Left cardiac atrium (tissue), 4 donors: ENCODE measurements around the gene PTPRN2. TPM values are rescaled to one million over a fixed set of nuclear protein-coding genes. Genes with fewer than 3 reads are reported as not detected.
"Not testable (repeated sequence)": the region's sequence is repeated elsewhere in the genome, so short reads cannot be mapped to it uniquely, and the experiment has no call there.

Experiments used
- ATAC-seq, 2 donors: fragments of 200-7000 bp; cut with Tn5 transposase; one replicate each; pipeline ENCODE4 v1.9.1; 2020; ENCODE audit warnings: mild to moderate bottlenecking in 2 of 2, moderate library complexity in 2 of 2
- DNase-seq: peaks from one replicate; pipeline ENCODE4 v3.0.0-alpha.2; 2020
- intact Hi-C, 2 donors: fragments of 100-400 bp; cut with DNase I; formaldehyde crosslinking; loops; one replicate each; pipeline versions ENCODE4 v1.14.1 to v1.15.1; 2022 to 2023
- total RNA-seq, 2 donors: library from RNA; stranded (reverse); fragmentation: NEBNext Ultra II Directional; extraction: Animal tissue kit (Norgen Biotek cat#: 25700); gene quantifications; one replicate each; pipeline ENCODE4 v1.2.1, GENCODE V29; 2021
- donor health status: DM: no; HTN: yes; CAD: no.
- donor health status: DM: no; HTN: yes; CAD: no; lungs with severe emphysema.
- donor health status: DM: yes; HTN: yes; CAD: no.
- donor health status: Dilated cardiomyopathy.

PTPRN2 gene
- total RNA-seq, 2 donors from 2014 or later, result 1.9 to 2.3 TPM

DNA sequence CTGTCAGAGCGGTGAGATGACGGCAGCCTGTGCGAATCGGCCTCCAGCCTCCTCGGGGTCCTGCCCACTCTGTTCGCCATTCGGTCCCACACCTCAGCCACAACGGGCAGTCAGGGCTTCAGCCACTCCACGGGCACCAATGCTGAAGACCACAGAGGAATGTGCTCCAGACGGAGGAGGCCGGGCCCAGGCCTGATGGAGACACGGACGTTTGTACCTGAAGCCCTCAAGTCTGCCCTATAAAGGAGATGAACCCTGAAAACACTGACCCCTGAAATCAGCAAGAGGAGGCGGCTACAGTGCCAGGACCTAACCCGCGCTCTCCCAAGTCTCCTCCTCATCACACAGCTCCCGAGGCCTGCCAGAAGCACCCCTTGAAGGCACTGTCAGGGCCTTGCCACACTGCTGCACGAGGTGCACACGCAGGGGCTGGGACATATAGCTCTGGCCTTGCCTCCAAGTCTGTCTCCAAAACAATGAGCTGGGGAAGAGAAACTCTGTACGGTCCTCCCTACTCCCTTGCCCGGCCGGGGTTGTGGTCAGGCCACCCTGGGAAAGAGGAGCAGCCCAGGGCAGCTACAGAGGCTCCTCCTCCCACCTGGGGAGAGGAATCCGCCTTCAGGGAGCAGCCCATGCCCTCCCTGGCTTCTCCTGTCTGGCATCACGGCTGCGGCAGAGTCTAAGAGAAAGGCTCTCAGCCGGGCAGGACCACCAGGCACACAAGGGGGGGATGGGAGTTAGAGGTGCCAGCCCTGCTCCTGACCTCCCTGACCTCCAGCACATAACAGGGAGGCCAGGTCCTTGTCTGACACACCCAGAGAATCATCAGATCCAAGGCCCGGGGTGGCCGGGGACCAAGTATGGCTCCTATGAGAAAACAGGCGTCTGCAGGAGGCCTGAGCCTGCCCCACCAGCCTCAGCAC is 310.1 kb downstream of the PTPRN2 start:
- intact Hi-C loops, result no loop called here
- ATAC-seq (no peak), DNase-seq (no peak)

DNA sequence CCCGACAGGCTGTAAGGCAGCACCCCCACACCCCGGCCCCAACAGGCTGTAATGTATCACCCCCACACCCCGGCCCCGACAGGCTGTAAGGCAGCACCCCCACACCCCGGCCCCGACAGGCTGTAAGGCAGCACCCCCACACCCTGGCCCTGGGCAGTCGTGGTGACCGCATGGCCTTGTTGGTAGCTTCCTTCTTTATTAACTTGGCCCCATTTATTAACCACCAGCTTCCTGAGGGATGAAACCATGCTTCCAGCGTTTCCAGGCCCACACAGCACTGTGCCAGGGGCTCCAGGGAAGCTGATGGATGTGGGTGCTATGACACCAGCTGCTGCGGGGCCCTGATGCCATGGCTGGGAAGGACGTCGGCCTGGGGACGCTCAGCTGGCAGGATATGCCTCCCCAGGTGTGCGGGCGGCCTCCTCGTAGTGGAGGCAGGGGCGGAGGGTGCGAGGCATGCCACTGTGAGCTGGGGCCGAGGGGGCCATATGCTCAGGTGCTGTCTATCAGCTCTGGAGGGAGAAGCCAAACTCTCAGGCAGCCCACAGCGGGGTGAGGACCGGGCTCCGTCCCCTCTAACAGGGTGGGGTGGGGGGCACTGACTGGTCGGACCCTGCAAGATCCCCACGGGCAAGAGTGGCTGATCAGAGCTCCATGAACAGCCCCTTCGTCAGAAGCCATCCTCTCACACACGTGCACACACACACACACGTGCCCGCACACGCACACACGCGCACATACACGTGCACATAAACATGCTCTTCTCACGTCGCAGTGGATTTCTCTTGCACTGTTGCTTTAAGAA is 311.0 kb downstream of the PTPRN2 start:
- ATAC-seq (no peak), DNase-seq (no peak)
- intact Hi-C loops, result no loop called here

DNA sequence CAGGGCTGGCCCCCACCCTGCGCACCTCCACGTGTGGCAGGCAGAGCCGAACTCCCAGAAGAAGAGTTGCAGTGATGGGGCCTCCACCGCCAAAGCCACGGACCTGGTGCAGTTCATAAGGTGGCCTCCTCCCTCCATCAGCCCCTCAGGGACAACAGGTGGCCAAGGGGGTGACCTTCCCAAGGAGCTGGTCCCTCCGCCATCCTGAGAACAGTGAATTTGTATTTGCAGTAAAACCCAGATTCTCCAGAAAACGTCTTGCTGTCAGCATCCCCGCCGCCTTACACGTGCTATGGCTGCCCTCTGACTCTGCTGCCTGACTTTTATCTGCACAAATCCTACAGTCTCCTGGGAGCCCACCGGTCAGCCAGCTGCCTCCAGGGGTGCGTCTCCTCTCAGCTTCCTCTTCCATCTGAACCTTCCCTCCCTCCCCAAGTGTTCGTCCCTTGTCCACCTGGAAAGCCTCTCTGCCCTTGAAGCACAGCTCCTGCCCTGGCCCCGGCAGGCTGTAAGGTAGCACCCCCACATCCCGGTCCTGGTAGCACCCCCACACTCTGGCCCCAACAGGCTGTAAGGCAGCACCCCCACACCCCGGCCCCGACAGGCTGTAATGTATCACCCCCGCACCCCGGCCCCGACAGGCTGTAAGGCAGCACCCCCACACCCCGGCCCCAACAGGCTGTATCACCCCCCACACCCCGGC is 311.8 kb downstream of the PTPRN2 start:
- intact Hi-C loops, result no loop called here
- DNase-seq (no peak), ATAC-seq (no peak)

DNA sequence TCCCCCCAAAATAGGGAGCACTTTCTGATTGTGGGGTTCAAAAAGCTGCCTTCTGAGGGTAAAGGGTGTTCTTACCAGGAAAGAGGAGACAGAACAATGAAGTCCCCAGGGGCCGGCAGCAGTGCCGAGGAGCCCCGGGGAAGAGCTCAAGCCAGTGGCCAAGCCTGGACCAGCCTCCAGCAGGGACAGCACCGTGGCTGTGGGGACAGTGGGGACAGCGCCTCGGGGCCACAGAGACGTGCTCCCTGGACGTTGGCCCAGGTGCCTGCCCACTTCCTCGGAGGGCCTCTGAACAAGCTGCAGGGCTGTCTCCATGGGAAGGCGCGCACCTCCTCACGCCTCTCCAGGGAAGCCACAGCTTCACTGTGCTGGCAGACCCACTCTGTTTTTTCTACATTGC is 312.6 kb downstream of the PTPRN2 start:
- DNase-seq (no peak), ATAC-seq (no peak)
- intact Hi-C loops, result no loop called here

DNA sequence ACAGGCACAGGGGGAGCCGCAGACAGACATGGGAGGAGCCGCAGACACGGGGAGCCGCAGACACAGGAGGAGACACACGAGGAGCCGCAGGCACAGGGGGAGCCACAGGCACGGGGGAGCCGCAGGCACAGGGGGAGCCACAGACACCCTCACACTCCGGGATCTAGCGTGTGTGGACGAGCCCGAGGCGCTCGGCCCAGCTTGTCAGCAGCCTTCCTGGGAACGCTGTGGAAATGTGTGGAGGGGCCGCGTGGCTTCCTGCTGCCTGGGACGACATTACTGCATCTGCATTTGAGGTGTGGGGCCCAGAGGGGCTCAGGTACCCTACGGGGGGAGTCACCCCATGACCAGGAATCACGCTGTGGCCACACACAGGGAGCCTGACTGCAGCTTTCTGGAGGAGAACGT is 313.2 kb downstream of the PTPRN2 start:
- no peak for ATAC-seq
- no peak for DNase-seq

DNA sequence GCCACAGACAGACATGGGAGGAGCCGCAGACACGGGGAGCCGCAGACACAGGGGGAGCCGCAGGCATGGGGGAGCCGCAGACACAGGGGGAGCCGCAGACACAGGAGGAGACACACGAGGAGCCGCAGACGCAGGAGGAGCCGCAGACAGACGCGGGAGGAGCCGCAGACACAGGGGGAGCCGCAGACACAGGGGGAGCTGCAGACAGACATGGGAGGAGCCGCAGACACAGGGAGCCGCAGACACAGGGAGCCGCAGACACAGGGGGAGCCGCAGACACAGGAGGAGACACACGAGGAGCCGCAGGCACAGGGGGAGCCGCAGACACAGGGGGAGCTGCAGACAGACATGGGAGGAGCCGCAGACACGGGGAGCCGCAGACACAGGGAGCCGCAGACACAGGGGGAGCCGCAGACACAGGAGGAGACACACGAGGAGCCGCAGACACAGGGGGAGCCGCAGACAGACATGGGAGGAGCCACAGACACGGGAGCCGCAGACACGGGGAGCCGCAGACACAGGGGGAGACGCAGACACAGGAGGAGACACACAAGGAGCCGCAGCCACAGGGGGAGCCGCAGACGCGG is 313.8 kb downstream of the PTPRN2 start:
- DNase-seq, intact Hi-C loops, ATAC-seq: not testable (repeated sequence)

More for the DNA sequence above, 313.2 kb downstream of the PTPRN2 start:
- intact Hi-C loops, result no loop called here

DNA sequence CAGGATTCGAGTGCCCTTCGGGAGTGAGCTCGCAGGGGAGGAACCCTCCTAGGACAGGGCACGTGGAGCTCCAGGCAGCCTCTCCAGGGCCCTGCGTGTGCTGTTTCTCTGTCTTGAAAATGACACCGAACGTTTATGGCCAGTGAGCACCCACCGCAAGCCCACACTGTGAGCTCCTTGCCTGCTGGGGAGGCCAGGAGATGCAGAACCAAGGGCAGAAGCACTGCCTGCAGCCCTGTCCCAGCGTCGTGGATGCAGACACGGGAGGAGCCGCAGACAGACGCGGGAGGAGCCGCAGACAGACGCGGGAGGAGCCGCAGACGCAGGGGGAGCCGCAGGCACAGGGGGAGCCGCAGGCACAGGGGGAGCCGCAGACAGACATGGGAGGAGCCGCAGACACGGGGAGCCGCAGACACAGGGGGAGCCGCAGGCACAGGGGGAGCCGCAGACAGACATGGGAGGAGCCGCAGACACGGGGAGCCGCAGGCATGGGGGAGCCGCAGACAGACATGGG is 314.4 kb downstream of the PTPRN2 start:
- ATAC-seq (no peak), DNase-seq (no peak)
- intact Hi-C loops, result no loop called here

DNA sequence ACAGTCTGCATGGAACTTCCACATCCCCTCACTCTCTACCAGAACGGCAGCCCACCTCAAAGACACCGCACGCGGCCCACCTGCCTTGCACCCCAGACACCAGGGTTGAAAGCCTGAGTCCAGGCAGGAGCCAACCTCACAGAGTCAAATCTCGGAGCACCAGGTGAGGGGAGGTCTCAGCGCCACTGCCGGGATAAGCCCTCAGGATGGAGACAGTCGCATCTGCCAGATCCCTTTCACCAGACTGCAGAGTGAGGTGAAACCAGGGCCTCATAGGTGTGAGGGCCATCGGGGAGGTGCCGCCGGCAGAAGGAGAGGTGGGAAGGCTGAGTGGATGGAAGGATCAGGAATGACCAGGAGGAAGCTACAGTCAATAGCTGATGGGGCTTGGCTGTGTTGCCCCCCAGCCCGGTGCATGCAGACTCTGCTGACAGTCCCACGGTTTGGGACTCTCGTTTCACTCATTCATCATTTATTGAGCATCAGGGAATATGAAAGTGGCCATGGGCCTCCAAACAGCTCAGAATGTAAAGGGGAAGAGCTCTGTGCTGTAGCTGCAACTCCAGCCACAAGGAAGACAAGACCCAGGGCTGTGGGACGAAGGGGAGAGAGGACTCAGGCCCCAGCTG is 315.0 kb downstream of the PTPRN2 start:
- ATAC-seq (no peak), DNase-seq (no peak)
- intact Hi-C loops, result no loop called here

DNA sequence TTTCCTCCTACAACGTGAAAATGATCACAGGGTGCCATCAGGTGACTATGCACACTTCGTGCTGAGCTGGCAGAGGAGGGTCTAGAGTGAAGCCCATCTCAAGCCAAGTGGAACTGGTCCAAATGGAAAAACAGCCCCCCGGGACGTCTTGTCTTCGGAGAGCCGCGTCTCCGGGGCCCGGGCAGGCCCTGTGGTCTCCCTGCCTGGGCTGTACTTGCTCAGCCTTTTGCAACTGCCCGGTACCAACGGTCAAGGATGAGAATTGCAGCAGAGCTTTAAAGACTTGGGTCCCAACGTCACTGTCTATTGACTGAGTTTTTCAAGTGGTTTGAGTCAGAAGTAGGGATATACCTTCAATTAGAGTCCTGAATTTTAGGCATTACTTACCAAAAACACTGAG is 315.5 kb downstream of the PTPRN2 start:
- DNase-seq (no peak), ATAC-seq (no peak)
- intact Hi-C loops, result no loop called here

DNA sequence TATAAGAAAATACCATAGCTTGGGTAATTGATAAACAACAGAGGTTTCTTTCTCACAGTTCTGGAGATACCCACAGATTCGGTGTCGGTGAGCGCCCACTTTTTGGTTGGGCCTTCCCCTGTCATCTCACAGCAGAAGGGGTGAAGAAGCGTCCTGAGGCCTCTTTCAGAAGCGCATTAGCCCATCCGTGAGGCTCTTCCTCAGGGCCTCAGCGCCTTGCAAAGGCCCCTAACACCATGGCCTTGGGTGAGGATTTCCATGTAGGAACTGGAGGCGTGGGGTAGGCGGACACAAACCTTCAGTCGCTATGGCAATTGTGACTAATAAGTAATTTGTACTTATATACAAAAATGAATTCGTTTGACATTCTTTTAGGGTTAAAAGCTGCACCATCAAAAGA is 316.0 kb downstream of the PTPRN2 start:
- intact Hi-C loops, result no loop called here
- no peak for DNase-seq
- ATAC-seq, result no peak

DNA sequence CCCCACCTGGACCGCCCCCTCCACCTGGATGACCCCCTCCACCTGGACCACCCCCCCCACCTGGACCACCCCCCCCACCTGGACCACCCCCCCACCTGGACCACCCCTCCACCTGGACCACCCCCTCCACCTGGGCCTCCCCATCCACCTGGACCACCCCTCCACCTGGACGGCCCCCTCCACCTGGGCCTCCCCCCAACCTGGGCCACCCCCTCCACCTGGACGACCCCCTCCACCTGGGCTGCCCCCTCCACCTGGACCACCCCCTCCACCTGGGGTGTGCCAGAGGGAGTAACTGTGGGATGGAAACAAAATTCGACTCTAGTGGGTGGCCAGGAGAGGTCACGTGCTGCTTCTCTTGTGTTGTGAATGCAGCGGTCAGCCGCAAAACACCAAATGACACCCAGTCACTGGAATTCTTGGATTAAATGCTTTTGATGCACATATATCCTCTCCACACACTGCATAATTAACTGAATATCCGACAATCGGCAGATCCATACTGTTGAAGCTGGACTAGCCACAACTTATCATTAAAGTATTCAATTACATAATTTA is 316.7 kb downstream of the PTPRN2 start:
- intact Hi-C loops, result no loop called here
- DNase-seq (no peak), ATAC-seq (no peak)

- no peak for ATAC-seq
- DNase-seq, result no peak
- intact Hi-C loops, result no loop called here
These were observed 317.4 kb downstream of the PTPRN2 start for GRCh38 chr7:158270106-158270775.

- no peak for ATAC-seq
- intact Hi-C loops, result no loop called here
- DNase-seq, result no peak
These were observed 318.6 kb downstream of the PTPRN2 start for GRCh38 chr7:158268816-158269535.

- ATAC-seq (no peak), DNase-seq (no peak)
- intact Hi-C loops, result no loop called here
These were observed 319.7 kb downstream of the PTPRN2 start for GRCh38 chr7:158267742-158268435.

- no peak for DNase-seq
- intact Hi-C loops, result no loop called here
These were observed 320.5 kb downstream of the PTPRN2 start for GRCh38 chr7:158266817-158267741.

DNA sequence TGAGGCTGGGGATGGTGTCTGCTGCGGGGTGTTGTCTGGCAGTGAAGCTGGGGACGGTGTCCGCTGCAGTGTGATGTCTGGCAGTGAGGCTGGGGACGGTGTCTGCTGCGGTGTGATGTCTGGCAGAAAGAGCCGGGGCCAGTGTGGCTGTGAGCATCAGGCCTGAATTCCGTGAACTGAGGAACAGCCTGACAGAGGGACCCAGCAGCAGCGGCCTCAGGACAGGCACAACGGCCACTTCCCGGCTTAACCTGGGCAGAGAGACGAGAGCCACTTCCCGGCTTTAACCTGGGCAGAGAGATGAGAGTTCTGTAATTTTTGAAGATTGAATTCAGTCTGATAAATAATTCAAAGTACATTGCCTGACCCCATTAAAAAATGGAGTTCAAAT is 321.2 kb downstream of the PTPRN2 start:
- DNase-seq, result no peak
- no peak for ATAC-seq
- intact Hi-C loops, result no loop called here

More at GRCh38 chr7:158266817-158267741, 320.5 kb downstream of the PTPRN2 start:
- no peak for ATAC-seq
